NCI-H2029 (cell line): ENCODE results near the gene SLC35F5.
"Not testable (repeated sequence)": the region's sequence is repeated elsewhere in the genome, so short reads cannot be mapped to it uniquely, and the experiment has no call there.

ENCODE experiments used
- DNase-seq: peaks from one replicate; lab custom pipeline; 2025; lab: John Stamatoyannopoulos, UW

Gene SLC35F5, protein sequence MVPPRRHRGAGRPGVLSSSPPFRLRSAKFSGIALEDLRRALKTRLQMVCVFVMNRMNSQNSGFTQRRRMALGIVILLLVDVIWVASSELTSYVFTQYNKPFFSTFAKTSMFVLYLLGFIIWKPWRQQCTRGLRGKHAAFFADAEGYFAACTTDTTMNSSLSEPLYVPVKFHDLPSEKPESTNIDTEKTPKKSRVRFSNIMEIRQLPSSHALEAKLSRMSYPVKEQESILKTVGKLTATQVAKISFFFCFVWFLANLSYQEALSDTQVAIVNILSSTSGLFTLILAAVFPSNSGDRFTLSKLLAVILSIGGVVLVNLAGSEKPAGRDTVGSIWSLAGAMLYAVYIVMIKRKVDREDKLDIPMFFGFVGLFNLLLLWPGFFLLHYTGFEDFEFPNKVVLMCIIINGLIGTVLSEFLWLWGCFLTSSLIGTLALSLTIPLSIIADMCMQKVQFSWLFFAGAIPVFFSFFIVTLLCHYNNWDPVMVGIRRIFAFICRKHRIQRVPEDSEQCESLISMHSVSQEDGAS

GRCh38 chr2:113756355-113757137, at the start of gene SLC35F5:
TSS of gene SLC35F5 (minus strand) at chr2:113756642. CDS start at chr2:113756409, 233 bp downstream.
- peak; percentile 79 for DNase-seq

DNA sequence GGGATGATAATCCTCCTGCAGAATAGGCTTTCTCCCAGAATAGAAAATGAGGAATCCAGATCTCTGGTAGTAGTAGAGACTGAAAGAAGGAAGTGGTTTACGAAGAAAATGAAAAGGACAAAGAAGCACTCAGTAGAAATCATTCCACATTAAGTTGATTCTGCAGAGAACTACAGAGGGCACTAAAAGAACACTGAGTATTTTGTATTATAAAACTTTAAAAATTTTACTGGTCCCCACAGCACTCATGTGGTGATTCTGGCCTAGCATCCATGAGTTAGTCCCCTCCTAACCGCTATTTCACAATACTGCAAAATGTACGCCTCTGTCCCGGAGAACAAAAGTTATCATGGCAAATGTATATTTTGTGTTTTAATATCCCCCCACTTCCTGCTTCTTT, 42.9 kb upstream of the SLC35F5 start:
- no peak for DNase-seq

GRCh38 chr2:113797237-113797636, 40.8 kb upstream of the SLC35F5 start:
- no peak for DNase-seq

DNA sequence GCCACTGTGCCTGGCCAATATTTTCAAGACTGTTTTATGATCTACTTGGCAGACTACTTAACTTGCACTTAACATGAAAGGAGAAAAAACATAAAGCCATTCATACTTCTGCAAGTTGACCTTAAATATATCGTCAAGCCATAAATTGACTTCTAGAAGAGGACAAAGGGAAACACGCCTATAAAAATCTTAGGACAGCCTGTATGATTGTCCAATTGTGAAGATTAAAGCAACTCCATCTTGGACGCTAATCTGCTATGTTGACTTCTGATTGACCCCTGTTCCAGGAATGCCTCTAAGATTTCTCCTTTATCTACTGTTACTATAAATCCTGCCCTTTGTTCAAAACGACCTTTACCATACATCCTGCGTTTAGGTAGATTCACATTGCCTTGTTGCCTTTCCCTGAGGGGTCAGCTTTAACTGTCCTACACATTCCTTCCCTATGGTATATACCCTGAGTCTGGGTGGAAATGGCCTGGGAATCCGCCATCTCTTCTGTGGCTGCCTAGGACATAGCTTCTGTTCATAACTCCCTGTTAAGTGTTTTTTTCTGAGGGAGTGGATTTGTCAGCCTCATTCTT, 40.2 kb upstream of the SLC35F5 start:
- no peak for DNase-seq

DNA sequence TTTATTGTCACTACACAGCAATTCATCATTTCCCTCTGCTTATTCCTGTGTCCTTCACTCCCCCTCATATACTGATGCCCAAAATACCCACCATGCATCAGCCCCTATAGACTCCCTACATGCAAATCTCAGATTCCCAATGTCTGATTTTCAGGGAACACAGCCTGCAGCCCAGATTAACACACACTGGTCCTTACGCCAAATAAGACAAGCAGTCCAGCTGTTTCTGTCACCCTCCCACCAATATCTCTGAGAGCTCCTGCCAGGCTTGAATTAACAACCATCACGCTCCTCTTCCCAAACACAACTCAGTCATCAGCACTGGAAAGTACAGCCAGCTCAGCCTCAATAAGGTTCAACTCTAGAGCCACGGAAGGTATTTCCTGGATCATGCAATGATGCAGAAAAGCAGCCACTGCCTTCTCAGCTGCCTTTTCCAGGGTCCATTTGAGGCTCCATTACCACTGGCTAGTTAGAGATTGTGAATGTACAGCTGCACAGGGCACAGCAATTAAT, 39.0 kb upstream of the SLC35F5 start:
- no peak for DNase-seq

GRCh38 chr2:113791697-113792590, 35.5 kb upstream of the SLC35F5 start:
- no peak for DNase-seq

DNA sequence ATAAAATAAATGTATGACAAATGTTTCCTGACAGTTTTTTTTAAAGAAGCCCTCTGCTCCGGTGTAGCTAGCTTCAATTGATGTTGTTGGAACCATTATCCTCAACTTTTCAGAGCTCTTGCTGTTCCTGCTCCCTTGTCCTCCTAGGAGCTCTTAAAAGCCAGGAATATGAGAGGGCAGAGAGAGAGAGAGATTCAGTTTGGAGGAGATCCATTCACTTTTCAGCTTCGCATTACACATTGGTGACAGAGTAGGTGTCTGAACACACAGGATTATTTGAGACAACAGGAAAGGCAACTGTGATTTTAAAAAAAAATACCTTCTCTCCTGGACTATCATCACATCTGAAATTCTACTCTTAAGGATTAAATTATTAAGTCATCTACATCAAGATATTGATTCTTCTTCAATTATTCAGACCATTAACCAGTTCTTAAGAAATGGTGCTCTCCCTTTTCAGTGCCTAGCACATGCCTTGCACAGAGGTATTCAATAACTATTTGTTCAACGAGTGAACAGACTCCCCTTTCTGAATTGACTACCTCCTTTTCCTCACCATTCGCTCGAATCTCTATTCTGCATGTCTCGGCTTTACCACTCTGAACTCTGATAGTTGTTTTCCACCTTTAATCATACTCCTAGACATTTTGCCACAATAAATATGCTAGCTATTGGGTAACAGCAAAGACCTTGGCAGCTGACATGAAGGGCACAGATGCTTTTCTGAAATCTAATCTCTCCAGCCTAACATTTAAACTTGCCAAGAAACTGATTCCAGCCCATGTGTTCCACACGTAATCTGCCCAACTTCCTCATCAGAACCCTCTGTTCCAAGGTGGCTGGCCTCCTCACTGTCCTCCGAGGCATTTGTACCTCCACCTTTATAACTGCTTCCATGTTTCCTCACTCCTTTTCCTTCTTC, 28.6 kb upstream of the SLC35F5 start:
- DNase-seq = no peak

DNA sequence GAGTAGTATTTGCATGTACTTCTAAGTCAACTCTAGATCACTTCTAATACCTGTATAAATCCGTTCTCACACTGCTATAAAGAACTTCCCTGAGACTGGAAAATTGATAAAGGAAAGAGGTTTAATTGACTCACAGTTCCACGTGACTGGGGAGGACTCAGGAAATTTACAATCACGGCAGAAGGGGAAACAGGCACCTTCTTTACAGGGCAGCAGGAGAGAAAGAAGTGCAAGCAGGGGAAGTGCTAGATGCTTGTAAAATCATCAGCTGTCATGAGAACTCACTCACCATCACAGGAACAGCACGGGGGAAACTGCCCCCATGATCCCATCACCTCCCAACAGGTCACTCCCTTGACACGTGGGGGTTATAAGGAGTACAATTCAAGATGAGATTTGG, 24.0 kb upstream of the SLC35F5 start:
- DNase-seq = no peak

- no peak for DNase-seq
Measured at GRCh38 chr2:113777371-113777770, 20.9 kb upstream of the SLC35F5 start.

- DNase-seq = no peak
Measured at GRCh38 chr2:113776949-113777348, 20.5 kb upstream of the SLC35F5 start.

DNA sequence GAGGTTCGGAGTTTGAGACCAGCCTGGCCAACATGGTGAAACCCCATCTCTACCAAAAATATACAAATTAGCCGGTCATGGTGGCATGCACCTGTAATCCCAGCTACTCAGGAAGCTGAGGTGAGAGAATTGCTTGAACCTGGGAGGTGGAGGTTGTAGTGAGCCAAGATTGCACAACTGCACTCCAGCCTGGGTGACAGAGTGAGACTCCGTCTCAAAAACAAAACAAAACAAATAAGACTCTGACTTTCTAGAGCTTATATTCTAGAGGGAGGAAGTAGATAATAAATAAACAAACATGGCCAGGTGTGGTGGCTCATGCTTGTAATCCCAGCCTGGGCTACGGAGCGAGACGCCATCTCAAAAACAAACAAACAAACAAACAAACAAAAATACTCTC, 18.2 kb upstream of the SLC35F5 start:
- DNase-seq = not testable (repeated sequence)

DNA sequence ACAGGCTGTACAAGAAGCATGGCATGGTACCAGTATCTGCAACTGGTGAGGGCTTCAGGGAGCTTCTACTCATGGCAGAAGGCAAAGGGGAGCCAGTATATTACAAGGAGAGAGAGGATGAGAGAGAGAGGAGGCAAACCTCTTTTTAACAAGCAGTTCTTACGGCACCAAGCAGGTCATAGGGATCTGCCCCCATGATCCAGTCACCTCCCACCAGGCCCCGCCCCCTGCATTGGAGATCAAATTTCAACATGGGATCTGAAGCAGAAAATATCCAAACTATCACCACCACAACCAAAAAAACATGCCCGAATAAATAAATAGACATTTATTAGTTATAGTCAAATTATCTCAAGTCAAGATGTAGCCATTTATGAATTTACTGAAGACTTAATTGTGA, 14.5 kb upstream of the SLC35F5 start:
- DNase-seq = no peak

DNA sequence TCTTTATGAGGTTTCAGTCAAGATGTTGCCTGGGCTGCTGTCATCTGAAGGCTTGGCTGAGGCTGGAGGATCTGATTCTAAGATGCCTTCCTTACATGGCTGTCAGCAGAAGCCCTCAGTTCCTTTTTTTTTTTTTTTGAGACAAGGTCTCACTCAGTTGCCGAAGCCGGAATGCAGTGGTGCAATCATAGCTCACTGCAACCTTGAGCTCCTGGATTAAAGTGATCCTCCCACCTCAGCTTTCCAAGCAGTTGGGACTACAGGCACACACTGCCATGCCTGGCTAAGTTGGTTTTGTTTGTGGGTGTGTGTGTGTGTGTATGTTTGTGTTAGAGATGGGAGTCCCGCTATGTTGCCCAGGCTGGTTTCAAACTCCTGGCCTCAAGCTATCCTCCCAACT, 13.1 kb upstream of the SLC35F5 start:
- DNase-seq = no peak

DNA sequence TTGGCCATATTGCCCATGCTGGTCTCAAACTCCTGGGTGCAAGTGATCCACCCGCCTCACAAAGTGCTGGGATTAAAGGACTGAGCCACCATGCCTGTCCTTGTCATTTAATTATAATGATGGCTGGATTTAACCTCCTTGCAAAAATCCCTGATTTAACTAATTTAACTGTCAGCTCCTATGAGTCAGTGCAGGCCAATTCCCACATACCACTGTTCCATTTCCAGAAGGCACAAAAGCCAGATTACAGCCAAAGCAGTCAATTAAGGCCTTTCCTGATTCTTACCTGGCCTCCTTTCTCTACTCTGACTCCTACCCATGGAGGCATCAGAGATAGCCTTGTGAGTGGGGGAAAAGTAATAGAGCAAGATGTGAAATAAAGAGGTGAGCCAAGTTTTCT, 12.3 kb upstream of the SLC35F5 start:
- no peak for DNase-seq

GRCh38 chr2:113767811-113768460, 11.5 kb upstream of the SLC35F5 start:
- no peak for DNase-seq

GRCh38 chr2:113765276-113765675, 8.8 kb upstream of the SLC35F5 start:
- DNase-seq = no peak

DNA sequence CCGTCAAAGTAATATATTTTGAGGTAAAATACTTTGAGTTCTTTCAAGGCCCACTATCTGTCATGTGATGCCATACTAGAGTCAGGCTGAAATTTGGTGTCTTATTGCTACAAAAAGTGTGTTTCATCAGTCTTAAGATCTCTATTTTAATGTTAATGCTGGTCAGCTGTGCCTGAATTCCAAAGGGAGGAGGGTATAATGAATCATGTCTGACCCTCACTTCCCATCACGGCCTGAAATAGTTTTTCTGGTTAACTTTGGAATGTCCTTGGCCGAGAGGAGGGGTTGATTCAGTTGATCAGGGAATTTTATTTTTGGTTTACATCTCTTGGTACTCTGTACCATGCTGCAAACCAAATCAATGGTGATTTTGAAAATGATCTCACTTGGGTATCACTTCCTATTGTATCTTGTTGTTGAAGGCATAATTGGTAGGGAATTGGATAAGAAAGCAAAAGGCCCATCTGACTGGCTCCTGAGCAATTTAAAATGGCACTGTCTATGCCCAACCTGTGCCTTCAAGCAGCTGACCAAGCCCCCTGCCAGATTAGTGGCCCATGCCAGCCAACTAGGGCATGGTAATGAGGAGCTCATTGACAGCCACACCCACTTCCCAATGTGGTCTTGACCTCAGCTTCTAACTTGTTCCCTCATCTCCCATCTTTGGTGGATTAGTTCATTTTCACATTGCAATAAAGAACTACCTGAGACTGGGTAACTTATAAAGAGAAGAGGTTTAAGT, 6.1 kb upstream of the SLC35F5 start:
- DNase-seq = no peak

DNA sequence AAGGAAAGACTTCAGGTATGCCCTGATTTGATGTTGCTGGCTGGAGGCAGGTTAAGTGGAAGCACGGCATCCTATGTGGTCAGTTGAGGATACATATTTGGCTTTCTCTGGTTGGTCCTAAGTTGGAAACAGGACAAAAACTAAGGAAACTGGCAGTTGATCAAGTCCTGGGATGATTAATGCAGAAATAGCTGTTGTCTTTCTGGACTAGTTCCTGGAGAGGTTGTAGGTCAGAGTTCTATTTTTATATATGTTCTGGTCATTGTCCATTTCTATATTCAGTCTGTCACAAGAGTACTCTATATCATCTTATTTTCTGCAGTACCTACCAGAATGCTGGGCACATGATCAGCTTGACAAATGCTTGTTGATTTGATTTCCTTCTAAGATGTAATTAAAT, 4.0 kb upstream of the SLC35F5 start:
- no peak for DNase-seq

GRCh38 chr2:113757138-113757657, 756 bp upstream of the SLC35F5 start:
- DNase-seq = peak; percentile 36
